Panc1 (cell line): ENCODE results near the gene PALD1.

Experiments used
- CTCF ChIP-seq: fragments of 450-650 bp; IDR thresholded peaks from 2 replicates; pipeline ENCODE4 v1.5.1; 2017; ENCODE audit warnings: mild to moderate bottlenecking
- POLR2AphosphoS5 ChIP-seq: IDR thresholded peaks from 2 replicates; pipeline ENCODE4 v1.6.1; 2012; ENCODE audit warnings: mild to moderate bottlenecking, low read depth, low read length, moderate library complexity
- REST ChIP-seq, 2 experiments: IDR thresholded peaks; 2 replicates each; pipeline ENCODE4 v1.6.1; 2011 to 2012; ENCODE audit warnings: low read depth in 2 of 2, control low read depth in 1 of 2, low read length in 1 of 2, mild to moderate bottlenecking in 1 of 2, moderate library complexity in 1 of 2; ENCODE audit not compliant: insufficient read depth in 1 of 2
- SIN3A ChIP-seq: IDR thresholded peaks from 2 replicates; pipeline ENCODE4 v1.6.1; 2012; ENCODE audit warnings: low read depth, mild to moderate bottlenecking, low read length, moderate library complexity, borderline replicate concordance; ENCODE audit not compliant: insufficient read depth
- TCF7L2 ChIP-seq: IDR thresholded peaks from 2 replicates; pipeline ENCODE4 v1.6.1; 2011; ENCODE audit warnings: mild to moderate bottlenecking, low read depth, low read length, inconsistent platforms

GRCh38 chr10:70571236-70571635, 92.7 kb downstream of the PALD1 start:
- TF ChIP-seq CTCF (no peak), TCF7L2 (no peak), REST (IDR thresholded peaks at IDR 0.05; ENCODE audit: insufficient read depth in 1 of 2, low read depth in 2 of 2, low read length in 1 of 2) (no peak), SIN3A (no peak), POLR2AphosphoS5 (no peak)
